HepG2 (cell line): ENCODE measurements around the gene OMA1.
"Not testable (repeated sequence)": the region's sequence is repeated elsewhere in the genome, so short reads cannot be mapped to it uniquely, and the experiment has no call there.

Source experiments
- EHMT2 ChIP-seq: fragments of 200-600 bp; sonication (generic); IDR thresholded peaks from 2 replicates; pipeline ENCODE4 v1.7.0; 2017; ENCODE audit warnings: antibody characterized with exemption, low read depth, low read length, borderline replicate concordance
- GABPA ChIP-seq, 2 experiments: IDR thresholded peaks; 2 replicates each; pipeline ENCODE4 v1.6.1; 2011 to 2016; ENCODE audit warnings: low read depth in 2 of 2, low read length in 1 of 2, missing biosample characterization in 1 of 2, missing genetic modification characterization in 1 of 2
- NFATC3 ChIP-seq: sonication (generic); formaldehyde crosslinking; IDR thresholded peaks from 2 replicates; pipeline ENCODE4 v1.5.1; 2020; ENCODE audit warnings: mild to moderate bottlenecking, missing genetic modification reagents
- NR2F6 ChIP-seq, 2 experiments: IDR thresholded peaks; 2 replicates each; pipeline ENCODE4 v1.6.1; 2016; ENCODE audit warnings: antibody characterized with exemption in 1 of 2, mild to moderate bottlenecking in 1 of 2
- ZBTB7A ChIP-seq: sonication (generic); formaldehyde crosslinking; IDR thresholded peaks from 2 replicates; pipeline ENCODE4 v1.8.0; 2022; ENCODE audit warnings: mild to moderate bottlenecking, missing genetic modification reagents
- ZNF619 ChIP-seq: sonication (generic); formaldehyde crosslinking; IDR thresholded peaks from 2 replicates; pipeline ENCODE4 v1.4.0; 2020; ENCODE audit warnings: mild to moderate bottlenecking, missing genetic modification reagents
- TF ChIP-seq, protein P1 (sequence below): sonication (generic); formaldehyde crosslinking; IDR thresholded peaks from 2 replicates; pipeline ENCODE4 v1.5.0; 2020; ENCODE audit warnings: mild to moderate bottlenecking, missing genetic modification reagents, moderate library complexity
- TF ChIP-seq, protein P2 (sequence below): IDR thresholded peaks from 2 replicates; pipeline ENCODE4 v1.6.1; 2018; ENCODE audit warnings: missing genetic modification reagents, mild to moderate bottlenecking, missing compliant biosample characterization
- TF ChIP-seq, protein P3 (sequence below): IDR thresholded peaks from 2 replicates; pipeline ENCODE4 v1.6.1; 2016; ENCODE audit warnings: low read depth, missing genetic modification reagents, missing compliant biosample characterization

DNA sequence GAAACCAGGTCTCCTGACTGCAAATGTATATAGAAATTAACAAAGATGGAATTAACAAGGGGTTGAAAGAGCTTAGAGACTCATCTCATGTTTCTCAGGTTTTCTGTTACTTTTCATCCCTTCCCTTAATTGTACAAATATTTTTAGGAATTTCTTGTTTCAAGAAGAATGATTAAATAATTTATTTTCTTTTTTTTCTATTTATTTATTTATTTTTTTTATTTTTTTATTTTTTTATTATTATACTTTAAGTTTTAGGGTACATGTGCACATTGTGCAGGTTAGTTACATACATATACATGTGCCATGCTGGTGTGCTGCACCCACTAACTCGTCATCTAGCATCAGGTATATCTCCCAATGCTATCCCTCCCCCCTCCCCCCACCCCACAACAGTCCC, 35.6 kb upstream of the OMA1 start:
- TF ChIP-seq ZNF619; NFATC3 (CRISPR knock-in tag); GABPA (IDR thresholded peaks at IDR 0.05; ENCODE audit: low read depth, low read length); GABPA (CRISPR knock-in tag; IDR thresholded peaks at IDR 0.05; ENCODE audit: low read depth); ZBTB7A (CRISPR knock-in tag); EHMT2; NR2F6 (IDR thresholded peaks at IDR 0.05); NR2F6 (CRISPR knock-in tag; IDR thresholded peaks at IDR 0.05): not testable (repeated sequence)
- TF ChIP-seq, protein P1, sequence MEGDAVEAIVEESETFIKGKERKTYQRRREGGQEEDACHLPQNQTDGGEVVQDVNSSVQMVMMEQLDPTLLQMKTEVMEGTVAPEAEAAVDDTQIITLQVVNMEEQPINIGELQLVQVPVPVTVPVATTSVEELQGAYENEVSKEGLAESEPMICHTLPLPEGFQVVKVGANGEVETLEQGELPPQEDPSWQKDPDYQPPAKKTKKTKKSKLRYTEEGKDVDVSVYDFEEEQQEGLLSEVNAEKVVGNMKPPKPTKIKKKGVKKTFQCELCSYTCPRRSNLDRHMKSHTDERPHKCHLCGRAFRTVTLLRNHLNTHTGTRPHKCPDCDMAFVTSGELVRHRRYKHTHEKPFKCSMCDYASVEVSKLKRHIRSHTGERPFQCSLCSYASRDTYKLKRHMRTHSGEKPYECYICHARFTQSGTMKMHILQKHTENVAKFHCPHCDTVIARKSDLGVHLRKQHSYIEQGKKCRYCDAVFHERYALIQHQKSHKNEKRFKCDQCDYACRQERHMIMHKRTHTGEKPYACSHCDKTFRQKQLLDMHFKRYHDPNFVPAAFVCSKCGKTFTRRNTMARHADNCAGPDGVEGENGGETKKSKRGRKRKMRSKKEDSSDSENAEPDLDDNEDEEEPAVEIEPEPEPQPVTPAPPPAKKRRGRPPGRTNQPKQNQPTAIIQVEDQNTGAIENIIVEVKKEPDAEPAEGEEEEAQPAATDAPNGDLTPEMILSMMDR (CRISPR knock-in tag) = not testable (repeated sequence)
- TF ChIP-seq, protein P2, sequence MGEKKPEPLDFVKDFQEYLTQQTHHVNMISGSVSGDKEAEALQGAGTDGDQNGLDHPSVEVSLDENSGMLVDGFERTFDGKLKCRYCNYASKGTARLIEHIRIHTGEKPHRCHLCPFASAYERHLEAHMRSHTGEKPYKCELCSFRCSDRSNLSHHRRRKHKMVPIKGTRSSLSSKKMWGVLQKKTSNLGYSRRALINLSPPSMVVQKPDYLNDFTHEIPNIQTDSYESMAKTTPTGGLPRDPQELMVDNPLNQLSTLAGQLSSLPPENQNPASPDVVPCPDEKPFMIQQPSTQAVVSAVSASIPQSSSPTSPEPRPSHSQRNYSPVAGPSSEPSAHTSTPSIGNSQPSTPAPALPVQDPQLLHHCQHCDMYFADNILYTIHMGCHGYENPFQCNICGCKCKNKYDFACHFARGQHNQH (CRISPR knock-in tag) = not testable (repeated sequence)
- TF ChIP-seq, protein P3, sequence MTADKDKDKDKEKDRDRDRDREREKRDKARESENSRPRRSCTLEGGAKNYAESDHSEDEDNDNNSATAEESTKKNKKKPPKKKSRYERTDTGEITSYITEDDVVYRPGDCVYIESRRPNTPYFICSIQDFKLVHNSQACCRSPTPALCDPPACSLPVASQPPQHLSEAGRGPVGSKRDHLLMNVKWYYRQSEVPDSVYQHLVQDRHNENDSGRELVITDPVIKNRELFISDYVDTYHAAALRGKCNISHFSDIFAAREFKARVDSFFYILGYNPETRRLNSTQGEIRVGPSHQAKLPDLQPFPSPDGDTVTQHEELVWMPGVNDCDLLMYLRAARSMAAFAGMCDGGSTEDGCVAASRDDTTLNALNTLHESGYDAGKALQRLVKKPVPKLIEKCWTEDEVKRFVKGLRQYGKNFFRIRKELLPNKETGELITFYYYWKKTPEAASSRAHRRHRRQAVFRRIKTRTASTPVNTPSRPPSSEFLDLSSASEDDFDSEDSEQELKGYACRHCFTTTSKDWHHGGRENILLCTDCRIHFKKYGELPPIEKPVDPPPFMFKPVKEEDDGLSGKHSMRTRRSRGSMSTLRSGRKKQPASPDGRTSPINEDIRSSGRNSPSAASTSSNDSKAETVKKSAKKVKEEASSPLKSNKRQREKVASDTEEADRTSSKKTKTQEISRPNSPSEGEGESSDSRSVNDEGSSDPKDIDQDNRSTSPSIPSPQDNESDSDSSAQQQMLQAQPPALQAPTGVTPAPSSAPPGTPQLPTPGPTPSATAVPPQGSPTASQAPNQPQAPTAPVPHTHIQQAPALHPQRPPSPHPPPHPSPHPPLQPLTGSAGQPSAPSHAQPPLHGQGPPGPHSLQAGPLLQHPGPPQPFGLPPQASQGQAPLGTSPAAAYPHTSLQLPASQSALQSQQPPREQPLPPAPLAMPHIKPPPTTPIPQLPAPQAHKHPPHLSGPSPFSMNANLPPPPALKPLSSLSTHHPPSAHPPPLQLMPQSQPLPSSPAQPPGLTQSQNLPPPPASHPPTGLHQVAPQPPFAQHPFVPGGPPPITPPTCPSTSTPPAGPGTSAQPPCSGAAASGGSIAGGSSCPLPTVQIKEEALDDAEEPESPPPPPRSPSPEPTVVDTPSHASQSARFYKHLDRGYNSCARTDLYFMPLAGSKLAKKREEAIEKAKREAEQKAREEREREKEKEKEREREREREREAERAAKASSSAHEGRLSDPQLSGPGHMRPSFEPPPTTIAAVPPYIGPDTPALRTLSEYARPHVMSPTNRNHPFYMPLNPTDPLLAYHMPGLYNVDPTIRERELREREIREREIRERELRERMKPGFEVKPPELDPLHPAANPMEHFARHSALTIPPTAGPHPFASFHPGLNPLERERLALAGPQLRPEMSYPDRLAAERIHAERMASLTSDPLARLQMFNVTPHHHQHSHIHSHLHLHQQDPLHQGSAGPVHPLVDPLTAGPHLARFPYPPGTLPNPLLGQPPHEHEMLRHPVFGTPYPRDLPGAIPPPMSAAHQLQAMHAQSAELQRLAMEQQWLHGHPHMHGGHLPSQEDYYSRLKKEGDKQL (CRISPR knock-in tag) = not testable (repeated sequence)
